Upper lobe of right lung (tissue), 1 donor: ENCODE measurements around the gene CMBL. TPM values are rescaled to one million over a fixed set of nuclear protein-coding genes. Genes with fewer than 3 reads are reported as not detected.

Source experiments
- ATAC-seq: fragments of 200-7000 bp; cut with Tn5 transposase; one replicate; pipeline ENCODE4 v1.9.1; 2020; ENCODE audit warnings: mild to moderate bottlenecking, moderate library complexity
- DNase-seq: peaks from one replicate; pipeline ENCODE4 v3.0.0-alpha.2; 2020
- H3K27ac ChIP-seq: fragments of 200-600 bp; one replicate; pipeline ENCODE4 v1.8.0; 2022
- H3K27me3 ChIP-seq: fragments of 200-600 bp; one replicate; pipeline ENCODE4 v1.8.0; 2022; ENCODE audit warnings: mild to moderate bottlenecking
- H3K36me3 ChIP-seq: fragments of 200-600 bp; one replicate; pipeline ENCODE4 v1.8.0; 2022
- H3K4me1 ChIP-seq: fragments of 200-600 bp; one replicate; pipeline ENCODE4 v1.8.0; 2022
- H3K4me3 ChIP-seq: fragments of 200-600 bp; one replicate; pipeline ENCODE4 v1.8.0; 2022; ENCODE audit warnings: mild to moderate bottlenecking
- H3K9me3 ChIP-seq: fragments of 200-600 bp; one replicate; pipeline ENCODE4 v1.8.0; 2022
- CTCF ChIP-seq: fragments of 200-600 bp; IDR thresholded peaks from one replicate; pipeline ENCODE4 v1.8.0; 2022; ENCODE audit warnings: antibody characterized with exemption
- intact Hi-C: fragments of 100-400 bp; cut with DNase I; formaldehyde crosslinking; loops from one replicate; pipeline ENCODE4 v1.11.0; 2022
- total RNA-seq: library from RNA; stranded (reverse); fragmentation: NEBNext Ultra II Directional; extraction: Animal tissue kit (Norgen Biotek cat#: 25700); gene quantifications from one replicate; pipeline ENCODE4 v1.2.1, GENCODE V29; 2021
- donor health status: DM: no; HTN: yes; CAD: no; lungs with severe emphysema.

Gene CMBL
- total RNA-seq, 1 donor from 2014 or later, result 21.8 TPM

DNA sequence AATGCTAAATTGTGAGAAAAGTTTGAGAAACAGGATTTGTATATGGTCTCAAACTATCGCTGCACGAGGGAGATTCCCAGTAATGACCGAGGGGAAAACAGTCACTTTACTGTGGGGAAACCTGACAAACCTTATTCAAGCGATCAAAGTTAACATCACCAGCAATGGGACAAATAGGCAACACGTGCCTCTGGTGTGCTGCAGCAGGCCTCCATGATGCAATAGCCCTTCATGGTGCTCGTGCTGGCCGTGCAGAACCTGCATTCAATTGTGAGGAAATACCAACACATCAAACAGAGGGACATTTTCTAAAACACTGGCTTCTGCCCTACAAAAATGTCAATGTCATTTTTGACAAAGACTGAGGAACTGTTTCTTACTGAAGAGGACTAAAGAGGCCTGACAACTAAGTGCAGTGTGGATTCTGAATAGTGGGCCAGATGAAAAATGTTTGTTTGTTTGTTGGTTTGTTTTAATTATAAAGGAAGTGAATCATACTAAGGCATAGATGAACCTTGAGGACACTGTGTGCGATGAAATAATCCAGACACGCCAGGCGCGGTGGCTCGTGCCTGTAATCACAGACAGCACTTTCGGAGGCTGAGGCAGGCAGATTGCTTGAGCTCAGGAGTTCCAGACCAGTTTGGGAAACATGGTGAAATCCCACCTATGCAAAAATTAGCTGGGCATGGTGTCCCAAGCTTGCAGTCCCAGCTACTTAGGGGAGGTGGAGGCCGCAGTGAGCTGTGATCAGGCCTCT is 28.2 kb upstream of the CMBL start:
- Histone ChIP-seq H3K4me3 (no peak overlapping the region), H3K36me3 (no peaks in the 10 kb centered on the region), H3K4me1 (peaks cover 24% of the 10 kb centered on the region), H3K9me3 (no peaks in the 10 kb centered on the region), H3K27ac (no peak overlapping the region), H3K27me3 (no peaks in the 10 kb centered on the region)
- no peak for TF ChIP-seq CTCF
- intact Hi-C loops, result no loop called here
- no peak for DNase-seq
- no peak for ATAC-seq

GRCh38 chr5:10334831-10335230 is 27.1 kb upstream of the CMBL start:
- DNase-seq, result no peak
- Histone ChIP-seq H3K4me3 (no peak overlapping the region), H3K9me3 (no peaks in the 10 kb centered on the region), H3K4me1 (peaks cover 35% of the 10 kb centered on the region), H3K27ac (no peak overlapping the region), H3K27me3 (no peaks in the 10 kb centered on the region), H3K36me3 (no peaks in the 10 kb centered on the region)
- no peak for TF ChIP-seq CTCF
- intact Hi-C loops, result no loop called here
- peak; percentile 28 for ATAC-seq

DNA sequence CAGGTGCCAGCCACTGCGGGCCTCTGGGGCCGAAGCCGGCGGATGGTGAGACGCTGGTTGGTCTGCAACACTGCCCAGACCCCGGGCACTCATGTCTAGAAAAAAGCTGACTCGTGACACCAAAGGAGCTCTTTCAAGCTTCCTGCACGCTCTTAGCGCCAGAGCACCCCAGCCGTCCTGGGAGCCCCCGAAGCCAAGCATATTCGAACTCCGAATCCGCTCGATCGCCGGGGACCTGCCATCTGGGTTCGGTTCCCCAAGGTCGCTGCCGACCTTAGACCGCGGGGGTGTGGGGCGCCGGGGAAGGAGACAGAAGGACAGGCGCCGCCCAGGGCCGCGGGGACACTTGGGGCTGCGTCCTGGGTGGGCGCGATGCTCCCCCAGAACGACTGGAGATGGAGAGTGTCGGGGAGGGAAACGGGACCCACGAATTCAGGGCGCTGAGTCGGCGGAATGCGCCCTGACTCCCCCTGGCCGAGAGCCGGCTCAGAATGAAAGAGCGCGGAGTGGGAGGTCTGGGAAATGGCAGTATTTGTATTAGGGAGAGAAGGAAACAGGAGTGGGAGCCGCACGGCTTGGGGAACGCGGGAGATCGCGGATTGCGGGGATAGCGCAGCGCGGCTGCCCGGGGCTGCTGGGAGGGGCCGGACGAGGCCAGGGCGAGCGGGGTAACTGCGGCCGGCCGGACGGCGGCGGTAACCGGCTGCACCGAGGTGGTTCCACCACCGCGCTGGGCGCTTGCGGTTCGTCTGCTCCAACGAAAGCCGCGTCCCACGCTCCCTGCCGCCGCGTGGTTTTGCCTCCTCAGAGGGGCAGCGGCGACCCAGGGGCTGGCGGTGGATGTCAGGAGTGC is 25.7 kb upstream of the CMBL start:
- peak; percentile 77 for DNase-seq
- peak overlapping the region; percentile 21 for H3K27ac ChIP-seq
- H3K4me3 ChIP-seq, result peak overlapping the region; percentile 68
- H3K9me3 ChIP-seq, result no peaks in the 10 kb centered on the region
- peaks cover 38% of the 10 kb centered on the region for H3K4me1 ChIP-seq
- no peaks in the 10 kb centered on the region for H3K36me3 ChIP-seq
- peak; percentile 80 for ATAC-seq
- H3K27me3 ChIP-seq, result no peaks in the 10 kb centered on the region
- intact Hi-C loops, result no loop called here
- TF ChIP-seq CTCF, result peak; percentile 18

GRCh38 chr5:10332301-10332700 is 24.6 kb upstream of the CMBL start:
- peaks cover 38% of the 10 kb centered on the region for H3K4me1 ChIP-seq
- no peak for TF ChIP-seq CTCF
- H3K36me3 ChIP-seq, result no peaks in the 10 kb centered on the region
- H3K27ac ChIP-seq, result no peak overlapping the region
- no peaks in the 10 kb centered on the region for H3K27me3 ChIP-seq
- H3K4me3 ChIP-seq, result no peak overlapping the region
- H3K9me3 ChIP-seq, result no peaks in the 10 kb centered on the region
- DNase-seq (no peak), ATAC-seq (no peak)
- intact Hi-C loops, result no loop called here

GRCh38 chr5:10331341-10331796 is 23.7 kb upstream of the CMBL start:
- Histone ChIP-seq H3K9me3 (no peaks in the 10 kb centered on the region), H3K4me3 (no peak overlapping the region), H3K4me1 (peaks cover 38% of the 10 kb centered on the region), H3K36me3 (no peaks in the 10 kb centered on the region), H3K27me3 (no peaks in the 10 kb centered on the region), H3K27ac (no peak overlapping the region)
- DNase-seq (peak; percentile 70), ATAC-seq (peak; percentile 54)
- intact Hi-C loops, result no loop called here
- no peak for TF ChIP-seq CTCF
